Suprapubic skin (tissue), 4 donors: ENCODE results near the gene CLBA1.
"Not testable (repeated sequence)": the region's sequence is repeated elsewhere in the genome, so short reads cannot be mapped to it uniquely, and the experiment has no call there.

Experiments
- EP300 ChIP-seq: sonication (generic); formaldehyde crosslinking; IDR thresholded peaks from one replicate; pipeline ENCODE4 v1.6.1; 2017; ENCODE audit warnings: antibody characterized with exemption
- POLR2A ChIP-seq, 2 donors: fragments of 450-650 bp; IDR thresholded peaks; one replicate each; pipeline ENCODE4 v1.6.1; 2017; ENCODE audit warnings: antibody characterized with exemption in 2 of 2, mild to moderate bottlenecking in 2 of 2, moderate library complexity in 2 of 2
- POLR2AphosphoS5 ChIP-seq, 3 donors: sonication (generic); formaldehyde crosslinking; IDR thresholded peaks; one replicate each; pipeline ENCODE4 v1.6.1; 2017; ENCODE audit warnings: antibody characterized with exemption in 3 of 3
- TF ChIP-seq, protein P1 (sequence below), 2 donors: fragments of 200-600 bp in 1 of 2; fragments of 450-650 bp in 1 of 2; sonication (generic) in 1 of 2; IDR thresholded peaks; one replicate each; pipeline ENCODE4 v1.5.1; 2016 to 2019; ENCODE audit warnings: antibody characterized with exemption in 2 of 2, mild to moderate bottlenecking in 1 of 2, moderate library complexity in 1 of 2

DNA sequence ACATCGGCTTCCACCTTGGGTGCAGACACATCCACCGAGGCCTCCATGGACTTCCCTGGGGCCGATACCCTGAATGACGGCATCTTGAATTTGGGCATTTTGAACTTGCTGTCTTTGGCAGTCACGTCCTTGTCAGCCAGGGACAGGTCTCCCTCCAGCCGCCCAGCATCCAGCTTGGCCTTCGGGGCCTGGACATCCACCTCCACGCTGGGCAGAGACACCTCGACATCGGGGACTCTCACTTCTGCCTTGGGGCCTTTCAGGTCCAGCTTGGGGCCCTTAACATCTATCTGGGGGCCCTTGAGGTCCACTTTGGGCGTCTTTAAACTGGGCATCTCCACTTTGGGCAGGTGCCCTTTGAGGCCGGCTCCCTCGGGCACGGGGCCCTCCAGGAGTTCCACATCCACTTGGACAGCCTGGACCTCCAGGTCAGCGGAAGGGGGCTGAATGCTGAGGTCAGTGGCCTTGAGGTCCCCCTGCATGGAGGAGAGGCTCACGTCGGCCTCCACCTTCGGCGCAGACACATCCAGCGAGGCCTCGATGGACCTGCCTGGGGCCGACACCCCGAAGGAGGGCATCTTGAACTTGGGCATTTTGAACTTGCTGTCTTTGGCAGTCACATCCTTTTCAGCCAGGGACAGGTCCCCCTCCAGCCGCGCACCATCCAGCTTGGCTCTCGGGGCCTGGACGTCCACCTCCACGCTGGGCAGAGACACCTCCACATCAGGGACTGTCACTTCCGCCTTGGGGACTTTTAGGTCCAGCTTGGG, 41.0 kb upstream of the CLBA1 start:
- TF ChIP-seq, protein P1, sequence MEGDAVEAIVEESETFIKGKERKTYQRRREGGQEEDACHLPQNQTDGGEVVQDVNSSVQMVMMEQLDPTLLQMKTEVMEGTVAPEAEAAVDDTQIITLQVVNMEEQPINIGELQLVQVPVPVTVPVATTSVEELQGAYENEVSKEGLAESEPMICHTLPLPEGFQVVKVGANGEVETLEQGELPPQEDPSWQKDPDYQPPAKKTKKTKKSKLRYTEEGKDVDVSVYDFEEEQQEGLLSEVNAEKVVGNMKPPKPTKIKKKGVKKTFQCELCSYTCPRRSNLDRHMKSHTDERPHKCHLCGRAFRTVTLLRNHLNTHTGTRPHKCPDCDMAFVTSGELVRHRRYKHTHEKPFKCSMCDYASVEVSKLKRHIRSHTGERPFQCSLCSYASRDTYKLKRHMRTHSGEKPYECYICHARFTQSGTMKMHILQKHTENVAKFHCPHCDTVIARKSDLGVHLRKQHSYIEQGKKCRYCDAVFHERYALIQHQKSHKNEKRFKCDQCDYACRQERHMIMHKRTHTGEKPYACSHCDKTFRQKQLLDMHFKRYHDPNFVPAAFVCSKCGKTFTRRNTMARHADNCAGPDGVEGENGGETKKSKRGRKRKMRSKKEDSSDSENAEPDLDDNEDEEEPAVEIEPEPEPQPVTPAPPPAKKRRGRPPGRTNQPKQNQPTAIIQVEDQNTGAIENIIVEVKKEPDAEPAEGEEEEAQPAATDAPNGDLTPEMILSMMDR (IDR thresholded peaks at IDR 0.05) = not testable (repeated sequence)
- TF ChIP-seq POLR2A (IDR thresholded peaks at IDR 0.05); POLR2AphosphoS5 (IDR thresholded peaks at IDR 0.05); EP300: not testable (repeated sequence)
